HFF-Myc (cell line): Measurements from ENCODE around the gene SLC4A4.

Experiments
- DNase-seq: peaks from one replicate; pipeline ENCODE4 v3.0.0-alpha.2; 2011; ENCODE audit warnings: low read depth; ENCODE audit errors: extremely low read depth
- H3K4me3 ChIP-seq: replicated peaks from 2 replicates; pipeline ENCODE4 v1.5.1; 2011; ENCODE audit warnings: low read depth, mild to moderate bottlenecking, control low read depth, low read length
- TF ChIP-seq, protein P1 (sequence below): IDR thresholded peaks from 2 replicates; pipeline ENCODE4 v1.5.1; 2012; ENCODE audit warnings: mild to moderate bottlenecking, low read depth, low read length, control low read depth; ENCODE audit errors: missing control alignments

SLC4A4 gene

DNA sequence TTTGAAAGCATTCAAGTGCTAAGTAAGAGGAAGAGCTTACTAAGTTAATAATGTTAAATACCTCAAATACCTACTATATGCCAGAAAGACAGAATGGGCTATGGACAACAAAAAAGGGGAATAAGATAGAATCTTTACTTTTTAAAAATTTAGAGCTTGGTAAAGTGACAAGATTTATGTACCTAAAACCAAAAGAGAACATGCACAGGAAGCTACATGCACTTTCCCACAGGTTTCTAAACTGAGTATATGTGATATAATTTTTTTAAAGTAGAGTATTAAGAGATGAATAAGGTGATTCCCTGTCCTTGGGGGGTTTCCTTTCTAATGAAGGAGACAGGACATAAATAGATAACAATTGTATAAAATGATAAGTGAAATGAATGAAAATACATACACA is 30.7 kb downstream of the SLC4A4 start:
- DNase-seq = no peak
- no peak overlapping the region for H3K4me3 ChIP-seq
- TF ChIP-seq, protein P1, sequence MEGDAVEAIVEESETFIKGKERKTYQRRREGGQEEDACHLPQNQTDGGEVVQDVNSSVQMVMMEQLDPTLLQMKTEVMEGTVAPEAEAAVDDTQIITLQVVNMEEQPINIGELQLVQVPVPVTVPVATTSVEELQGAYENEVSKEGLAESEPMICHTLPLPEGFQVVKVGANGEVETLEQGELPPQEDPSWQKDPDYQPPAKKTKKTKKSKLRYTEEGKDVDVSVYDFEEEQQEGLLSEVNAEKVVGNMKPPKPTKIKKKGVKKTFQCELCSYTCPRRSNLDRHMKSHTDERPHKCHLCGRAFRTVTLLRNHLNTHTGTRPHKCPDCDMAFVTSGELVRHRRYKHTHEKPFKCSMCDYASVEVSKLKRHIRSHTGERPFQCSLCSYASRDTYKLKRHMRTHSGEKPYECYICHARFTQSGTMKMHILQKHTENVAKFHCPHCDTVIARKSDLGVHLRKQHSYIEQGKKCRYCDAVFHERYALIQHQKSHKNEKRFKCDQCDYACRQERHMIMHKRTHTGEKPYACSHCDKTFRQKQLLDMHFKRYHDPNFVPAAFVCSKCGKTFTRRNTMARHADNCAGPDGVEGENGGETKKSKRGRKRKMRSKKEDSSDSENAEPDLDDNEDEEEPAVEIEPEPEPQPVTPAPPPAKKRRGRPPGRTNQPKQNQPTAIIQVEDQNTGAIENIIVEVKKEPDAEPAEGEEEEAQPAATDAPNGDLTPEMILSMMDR = no peak

DNA sequence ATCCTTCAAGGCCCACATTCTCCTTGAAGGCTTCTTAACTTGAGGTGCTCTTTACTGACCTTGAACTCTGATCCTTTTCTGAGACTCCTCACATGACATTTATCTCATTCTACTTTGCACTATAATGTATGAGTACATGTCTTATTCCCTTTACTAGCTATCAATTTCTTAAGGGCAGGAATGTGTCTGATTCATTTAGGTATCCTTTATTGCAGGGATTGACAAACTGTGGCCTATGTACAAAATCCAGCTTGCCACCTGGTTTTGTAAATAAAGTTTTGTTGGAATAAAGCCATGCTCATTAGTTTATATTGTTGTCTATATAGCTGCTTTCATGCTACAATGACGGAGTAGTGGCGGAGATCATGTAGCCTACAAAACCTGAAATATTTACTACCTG is 36.7 kb downstream of the SLC4A4 start:
- TF ChIP-seq, protein P1 = no peak
- no peak for DNase-seq
- H3K4me3 ChIP-seq = no peak overlapping the region

DNA sequence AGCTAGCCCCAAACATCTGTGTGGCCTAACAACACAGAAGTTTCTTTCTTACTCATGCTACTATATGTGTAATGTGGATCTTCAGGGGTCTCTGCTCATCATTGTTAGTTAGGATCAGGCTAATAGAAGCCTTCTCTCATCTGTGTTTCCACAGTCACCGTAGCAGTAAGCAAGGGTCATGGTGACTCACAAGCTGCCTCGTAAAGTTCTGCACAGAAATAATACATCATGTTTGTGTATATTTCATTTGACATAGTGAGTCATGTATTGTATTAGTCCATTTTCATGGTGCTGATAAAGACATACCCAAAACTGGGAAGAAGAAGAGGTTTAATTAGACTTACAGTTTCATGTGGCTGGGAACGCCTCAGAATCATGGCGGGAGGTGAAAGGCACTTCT is 38.7 kb downstream of the SLC4A4 start:
- TF ChIP-seq, protein P1 = no peak

DNA sequence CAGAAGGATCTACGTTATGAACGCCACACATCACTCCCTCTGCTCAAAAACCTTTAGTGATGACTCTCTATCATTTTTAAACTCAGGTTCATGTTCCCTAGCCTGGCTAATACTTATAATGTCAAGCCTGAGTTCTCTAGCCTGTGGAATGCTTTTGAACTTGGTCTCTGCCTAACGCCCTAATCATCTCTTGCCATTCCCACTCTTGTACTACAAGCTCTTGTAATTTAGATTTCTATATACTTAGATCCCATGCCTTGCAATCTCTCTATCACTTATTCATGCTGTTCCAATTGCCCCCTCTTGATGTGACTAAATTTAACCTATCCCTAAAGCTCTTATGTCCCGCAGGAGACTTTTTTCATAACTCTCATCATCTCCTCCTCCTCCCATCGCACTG is 40.3 kb downstream of the SLC4A4 start:
- DNase-seq = no peak
- H3K4me3 ChIP-seq = no peak overlapping the region
- TF ChIP-seq, protein P1 = no peak

More for the DNA sequence above, 38.7 kb downstream of the SLC4A4 start:
- H3K4me3 ChIP-seq = no peak overlapping the region
- DNase-seq = peak; percentile 70

DNA sequence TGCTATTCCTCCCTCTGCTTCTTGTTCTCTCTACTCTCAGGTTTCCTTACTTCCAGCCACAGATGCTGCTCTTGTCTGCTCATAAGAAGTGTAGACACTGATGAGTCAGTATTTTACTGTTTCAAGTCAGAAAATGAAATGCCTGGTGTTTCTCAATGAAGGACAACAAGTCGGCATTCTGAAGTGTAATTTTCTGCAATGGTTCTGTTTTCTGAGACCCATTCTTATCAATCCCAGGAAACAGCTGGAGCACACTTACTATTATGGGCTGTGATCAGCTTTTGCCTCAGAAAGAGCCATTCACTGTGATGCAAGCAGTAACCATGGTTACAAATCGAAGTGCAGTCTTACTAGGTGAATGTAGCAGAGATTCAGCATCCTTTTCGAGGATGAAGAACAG is 42.0 kb downstream of the SLC4A4 start:
- H3K4me3 ChIP-seq = no peak overlapping the region
- TF ChIP-seq, protein P1 = no peak
- no peak for DNase-seq

DNA sequence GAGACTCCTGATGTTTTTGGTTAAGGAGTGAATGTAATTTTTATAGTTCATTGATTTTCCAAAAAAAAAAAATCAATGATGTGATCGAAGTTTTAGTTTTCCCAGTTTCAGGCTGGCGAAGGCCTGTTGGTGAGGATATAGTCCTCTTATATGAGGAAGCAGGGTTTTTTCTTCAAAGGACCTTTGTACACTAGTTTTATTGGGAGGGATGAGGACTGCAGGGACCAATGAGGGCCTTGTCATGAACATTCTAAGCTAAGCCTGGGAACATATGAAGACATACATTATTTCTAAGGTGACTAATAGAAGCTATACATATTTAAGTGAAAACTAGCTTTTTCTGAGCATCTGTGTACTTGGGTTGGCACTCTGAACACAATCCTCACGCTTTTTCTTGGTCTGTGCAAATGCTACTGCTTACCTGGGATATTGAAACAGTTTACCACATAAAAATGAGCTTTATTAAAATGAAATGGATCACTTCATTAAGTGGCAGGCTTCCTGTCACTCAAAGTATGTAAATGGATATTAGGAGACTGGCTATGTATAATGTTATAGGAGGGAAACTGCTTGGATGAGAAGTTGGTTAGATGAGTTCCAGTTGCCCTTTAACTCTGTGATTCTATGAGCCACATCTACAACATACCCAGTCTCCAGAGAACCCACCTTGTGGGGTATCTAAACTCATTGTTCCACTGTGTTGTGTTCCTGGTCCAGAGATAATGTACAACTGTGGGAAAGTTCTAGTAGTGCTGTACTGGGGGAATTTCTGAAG is 43.5 kb downstream of the SLC4A4 start:
- DNase-seq = no peak
- H3K4me3 ChIP-seq = no peak overlapping the region
- TF ChIP-seq, protein P1 = no peak
